ENCODE measurements around the gene ADCY2.

DNA sequence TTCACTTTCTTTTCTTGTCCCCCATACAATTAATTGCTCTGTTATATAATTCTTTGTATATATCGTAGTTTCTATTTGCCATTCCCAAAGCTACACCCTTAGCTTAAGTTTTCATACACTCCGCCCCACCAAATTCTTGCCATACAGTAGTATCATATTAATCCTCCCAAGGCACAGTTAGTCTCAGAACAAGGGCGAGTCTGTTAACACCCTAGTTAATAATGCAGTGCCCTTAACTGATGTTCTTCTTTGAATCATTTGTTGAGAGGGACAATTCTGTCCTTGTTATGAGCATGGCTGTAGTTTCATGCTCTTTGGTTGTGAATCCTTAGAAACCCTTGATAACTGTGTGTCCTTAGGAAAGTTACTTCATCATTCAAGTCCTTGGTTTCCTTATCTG, 248.8 kb downstream of the ADCY2 start:
- TF ChIP-seq, protein P1, sequence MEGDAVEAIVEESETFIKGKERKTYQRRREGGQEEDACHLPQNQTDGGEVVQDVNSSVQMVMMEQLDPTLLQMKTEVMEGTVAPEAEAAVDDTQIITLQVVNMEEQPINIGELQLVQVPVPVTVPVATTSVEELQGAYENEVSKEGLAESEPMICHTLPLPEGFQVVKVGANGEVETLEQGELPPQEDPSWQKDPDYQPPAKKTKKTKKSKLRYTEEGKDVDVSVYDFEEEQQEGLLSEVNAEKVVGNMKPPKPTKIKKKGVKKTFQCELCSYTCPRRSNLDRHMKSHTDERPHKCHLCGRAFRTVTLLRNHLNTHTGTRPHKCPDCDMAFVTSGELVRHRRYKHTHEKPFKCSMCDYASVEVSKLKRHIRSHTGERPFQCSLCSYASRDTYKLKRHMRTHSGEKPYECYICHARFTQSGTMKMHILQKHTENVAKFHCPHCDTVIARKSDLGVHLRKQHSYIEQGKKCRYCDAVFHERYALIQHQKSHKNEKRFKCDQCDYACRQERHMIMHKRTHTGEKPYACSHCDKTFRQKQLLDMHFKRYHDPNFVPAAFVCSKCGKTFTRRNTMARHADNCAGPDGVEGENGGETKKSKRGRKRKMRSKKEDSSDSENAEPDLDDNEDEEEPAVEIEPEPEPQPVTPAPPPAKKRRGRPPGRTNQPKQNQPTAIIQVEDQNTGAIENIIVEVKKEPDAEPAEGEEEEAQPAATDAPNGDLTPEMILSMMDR (IDR thresholded peaks at IDR 0.05), result no peak
- TF ChIP-seq POLR2AphosphoS5 (IDR thresholded peaks at IDR 0.05; ENCODE audit: low read depth, low read length) (no peak), JUND (IDR thresholded peaks at IDR 0.05) (no peak), GABPA (IDR thresholded peaks at IDR 0.05; ENCODE audit: low read depth) (no peak), RCOR1 (IDR thresholded peaks at IDR 0.05; ENCODE audit: low read length) (no peak), SIN3A (IDR thresholded peaks at IDR 0.05; ENCODE audit: borderline replicate concordance, low read depth, low read length) (no peak), ELF1 (IDR thresholded peaks at IDR 0.05) (no peak), NRF1 (IDR thresholded peaks at IDR 0.05; ENCODE audit: low read depth, low read length) (no peak), SMC3 (IDR thresholded peaks at IDR 0.05; ENCODE audit: low read depth, low read length) (no peak), EZH2phosphoT487 (IDR thresholded peaks at IDR 0.05; ENCODE audit: borderline replicate concordance, low read depth) (no peak)
- TF ChIP-seq, protein P2, sequence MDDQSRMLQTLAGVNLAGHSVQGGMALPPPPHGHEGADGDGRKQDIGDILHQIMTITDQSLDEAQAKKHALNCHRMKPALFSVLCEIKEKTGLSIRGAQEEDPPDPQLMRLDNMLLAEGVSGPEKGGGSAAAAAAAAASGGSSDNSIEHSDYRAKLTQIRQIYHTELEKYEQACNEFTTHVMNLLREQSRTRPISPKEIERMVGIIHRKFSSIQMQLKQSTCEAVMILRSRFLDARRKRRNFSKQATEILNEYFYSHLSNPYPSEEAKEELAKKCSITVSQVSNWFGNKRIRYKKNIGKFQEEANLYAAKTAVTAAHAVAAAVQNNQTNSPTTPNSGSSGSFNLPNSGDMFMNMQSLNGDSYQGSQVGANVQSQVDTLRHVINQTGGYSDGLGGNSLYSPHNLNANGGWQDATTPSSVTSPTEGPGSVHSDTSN (IDR thresholded peaks at IDR 0.05), result no peak

Measured in SK-N-SH (cell line).